Measurements from ENCODE around the gene ZAR1. TPM values are rescaled to one million over a fixed set of nuclear protein-coding genes. Genes with fewer than 3 reads are reported as not detected.

Gene ZAR1
- total RNA-seq, 2 experiments from 2014 or later, result not detected

DNA sequence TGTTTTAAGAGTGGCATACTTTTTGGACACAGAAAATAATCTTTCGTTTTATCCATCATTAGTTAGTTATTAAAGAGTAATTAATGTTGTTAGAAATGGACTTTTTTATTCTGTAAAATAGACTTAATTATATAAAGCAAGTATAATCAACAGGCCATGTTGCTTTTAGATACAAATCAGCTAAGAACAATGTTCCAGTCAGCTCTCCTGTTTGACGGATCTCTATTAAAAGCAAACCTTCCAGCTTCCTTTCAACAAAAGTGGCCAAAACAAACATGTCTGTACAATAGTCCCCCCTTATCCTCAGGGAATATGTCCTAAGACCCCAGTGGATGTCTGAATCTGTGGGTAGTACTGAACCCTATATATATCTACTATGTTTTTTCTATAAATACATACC lies 11.8 kb upstream of the ZAR1 start:
- Histone ChIP-seq H3K4me3 (ENCODE audit: low read depth, low read length, poor library complexity, severe bottlenecking) (no peak overlapping the region), H3K4me1 (ENCODE audit: insufficient read depth, low read length, poor library complexity, severe bottlenecking) (no peaks in the 10 kb centered on the region), H4K20me1 (ENCODE audit: insufficient read depth, low read length) (no peaks in the 10 kb centered on the region), H3K27ac (ENCODE audit: low read depth, low read length, poor library complexity, severe bottlenecking) (no peak overlapping the region), H3K9me2 (ENCODE audit: insufficient read depth, low read length) (no peaks in the 10 kb centered on the region), H3K4me2 (ENCODE audit: low read length) (no peak overlapping the region), H3K9me3 (ENCODE audit: low read length) (no peaks in the 10 kb centered on the region), H2AFZ (ENCODE audit: low read length) (no peak overlapping the region), H3K79me2 (ENCODE audit: insufficient read depth, low read depth, low read length) (no peaks in the 10 kb centered on the region), H3K36me3 (ENCODE audit: insufficient read depth, low read length) (no peaks in the 10 kb centered on the region)
- no TSS peak for BruUV-seq (replicated peaks)
- intact Hi-C loops (cut with micrococcal nuclease; ENCODE audit: unreplicated experiment), result no loop called here
- TF ChIP-seq EZH2phosphoT487 (IDR thresholded peaks at IDR 0.05; ENCODE audit: borderline replicate concordance, low read depth, low read length), result no peak
- TF ChIP-seq, protein P1, sequence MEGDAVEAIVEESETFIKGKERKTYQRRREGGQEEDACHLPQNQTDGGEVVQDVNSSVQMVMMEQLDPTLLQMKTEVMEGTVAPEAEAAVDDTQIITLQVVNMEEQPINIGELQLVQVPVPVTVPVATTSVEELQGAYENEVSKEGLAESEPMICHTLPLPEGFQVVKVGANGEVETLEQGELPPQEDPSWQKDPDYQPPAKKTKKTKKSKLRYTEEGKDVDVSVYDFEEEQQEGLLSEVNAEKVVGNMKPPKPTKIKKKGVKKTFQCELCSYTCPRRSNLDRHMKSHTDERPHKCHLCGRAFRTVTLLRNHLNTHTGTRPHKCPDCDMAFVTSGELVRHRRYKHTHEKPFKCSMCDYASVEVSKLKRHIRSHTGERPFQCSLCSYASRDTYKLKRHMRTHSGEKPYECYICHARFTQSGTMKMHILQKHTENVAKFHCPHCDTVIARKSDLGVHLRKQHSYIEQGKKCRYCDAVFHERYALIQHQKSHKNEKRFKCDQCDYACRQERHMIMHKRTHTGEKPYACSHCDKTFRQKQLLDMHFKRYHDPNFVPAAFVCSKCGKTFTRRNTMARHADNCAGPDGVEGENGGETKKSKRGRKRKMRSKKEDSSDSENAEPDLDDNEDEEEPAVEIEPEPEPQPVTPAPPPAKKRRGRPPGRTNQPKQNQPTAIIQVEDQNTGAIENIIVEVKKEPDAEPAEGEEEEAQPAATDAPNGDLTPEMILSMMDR (conservative IDR thresholded peaks at IDR 0.05; ENCODE audit: low read length), result no peak
- DNase-seq (ENCODE audit: low spot score), result no peak
- POLR2A ChIA-PET, result no interaction called here
- CTCF ChIA-PET (ENCODE audit: unreplicated experiment), result no interaction called here

DNA sequence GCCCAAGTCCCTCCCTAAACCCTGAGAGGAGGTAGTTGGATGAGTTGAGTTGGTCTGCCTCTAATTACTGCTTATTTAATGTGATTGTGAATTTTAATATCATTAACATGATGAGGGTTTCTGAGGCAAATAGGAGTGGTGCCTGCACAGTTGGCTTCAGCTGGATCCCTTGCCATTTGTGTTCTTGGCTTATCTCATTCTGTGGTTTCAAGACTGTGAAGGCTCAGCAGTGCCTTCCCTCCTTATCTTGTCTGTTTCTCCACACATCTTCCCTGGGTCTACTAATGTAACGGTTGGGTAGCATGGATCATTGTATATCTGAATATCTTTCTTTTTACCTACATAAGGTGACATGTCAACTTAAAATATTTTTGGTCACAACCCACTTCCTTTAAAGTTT lies 8.5 kb upstream of the ZAR1 start:
- Histone ChIP-seq H3K36me3 (ENCODE audit: insufficient read depth, low read length) (no peaks in the 10 kb centered on the region), H3K79me2 (ENCODE audit: insufficient read depth, low read depth, low read length) (no peaks in the 10 kb centered on the region), H4K20me1 (ENCODE audit: insufficient read depth, low read length) (no peaks in the 10 kb centered on the region), H3K4me1 (ENCODE audit: insufficient read depth, low read length, poor library complexity, severe bottlenecking) (no peaks in the 10 kb centered on the region), H3K9me2 (ENCODE audit: insufficient read depth, low read length) (no peaks in the 10 kb centered on the region), H3K4me3 (ENCODE audit: low read depth, low read length, poor library complexity, severe bottlenecking) (no peak overlapping the region), H3K27ac (ENCODE audit: low read depth, low read length, poor library complexity, severe bottlenecking) (no peak overlapping the region), H2AFZ (ENCODE audit: low read length) (no peak overlapping the region), H3K4me2 (ENCODE audit: low read length) (no peak overlapping the region), H3K9me3 (ENCODE audit: low read length) (no peaks in the 10 kb centered on the region)
- no peak for DNase-seq (ENCODE audit: low spot score)
- CTCF ChIA-PET (ENCODE audit: unreplicated experiment), result no interaction called here
- TF ChIP-seq EZH2phosphoT487 (IDR thresholded peaks at IDR 0.05; ENCODE audit: borderline replicate concordance, low read depth, low read length), result no peak
- TF ChIP-seq, protein P1 (conservative IDR thresholded peaks at IDR 0.05; ENCODE audit: low read length), result no peak
- BruUV-seq (replicated peaks), result no TSS peak
- intact Hi-C loops (cut with micrococcal nuclease; ENCODE audit: unreplicated experiment), result no loop called here
- POLR2A ChIA-PET, result interaction anchor here (0.8 kb wide), 1 partner anchor 20 kb away, joined by 6 read pairs; no protein-coding TSS in a partner anchor

- H3K36me3 ChIP-seq (ENCODE audit: insufficient read depth, low read length), result no peaks in the 10 kb centered on the region
- ChIA-PET CTCF (ENCODE audit: unreplicated experiment) (no interaction called here), POLR2A (interaction anchor here (1.0 kb wide), 1 partner anchor 9 kb away, joined by 5 read pairs; no protein-coding TSS in a partner anchor)
- H2AFZ ChIP-seq (ENCODE audit: low read length), result no peak within 1 kb of the TSS
- no peak for DNase-seq (ENCODE audit: low spot score)
- H3K4me3 ChIP-seq (ENCODE audit: low read depth, low read length, poor library complexity, severe bottlenecking), result no peak within 1 kb of the TSS
- intact Hi-C loops (cut with micrococcal nuclease; ENCODE audit: unreplicated experiment), result no loop called here
- no peaks in the 10 kb centered on the region for H3K9me2 ChIP-seq (ENCODE audit: insufficient read depth, low read length)
- no peak for TF ChIP-seq EZH2phosphoT487 (IDR thresholded peaks at IDR 0.05; ENCODE audit: borderline replicate concordance, low read depth, low read length)
- TF ChIP-seq, protein P1 (conservative IDR thresholded peaks at IDR 0.05; ENCODE audit: low read length), result no peak
- no TSS peak for BruUV-seq (replicated peaks)
- H4K20me1 ChIP-seq (ENCODE audit: insufficient read depth, low read length), result no peaks in the 10 kb centered on the region
- no peak within 1 kb of the TSS for H3K27ac ChIP-seq (ENCODE audit: low read depth, low read length, poor library complexity, severe bottlenecking)
- no peak within 1 kb of the TSS for H3K4me2 ChIP-seq (ENCODE audit: low read length)
- no peaks in the 10 kb centered on the region for H3K9me3 ChIP-seq (ENCODE audit: low read length)
- H3K4me1 ChIP-seq (ENCODE audit: insufficient read depth, low read length, poor library complexity, severe bottlenecking), result no peaks in the 10 kb centered on the region
- H3K79me2 ChIP-seq (ENCODE audit: insufficient read depth, low read depth, low read length), result no peaks in the 10 kb centered on the region
Measured at GRCh38 chr4:48483006-48483776, 6.9 kb upstream of the ZAR1 start, which contains the start of gene SLC10A4. TSS of gene SLC10A4 (plus strand) at chr4:48483343. CDS start at chr4:48483562, 219 bp downstream.
